Fibroblast of mammary gland (primary cell): ENCODE measurements around the gene LONP2.

Experiments used
- DNase-seq: peaks from one replicate; pipeline ENCODE4 v3.0.0-alpha.2; 2010; ENCODE audit warnings: low read depth
- H3K4me3 ChIP-seq: 2 replicates; pipeline ENCODE4 v1.5.1; 2011; ENCODE audit warnings: low read depth, mild to moderate bottlenecking, low read length, moderate library complexity; ENCODE audit not compliant: control insufficient read depth
- TF ChIP-seq, protein P1 (sequence below): conservative IDR thresholded peaks from 2 replicates; pipeline ENCODE4 v1.5.1; 2011; ENCODE audit warnings: low read depth, low read length, inconsistent platforms; ENCODE audit not compliant: control insufficient read depth, insufficient read depth

LONP2 gene

DNA sequence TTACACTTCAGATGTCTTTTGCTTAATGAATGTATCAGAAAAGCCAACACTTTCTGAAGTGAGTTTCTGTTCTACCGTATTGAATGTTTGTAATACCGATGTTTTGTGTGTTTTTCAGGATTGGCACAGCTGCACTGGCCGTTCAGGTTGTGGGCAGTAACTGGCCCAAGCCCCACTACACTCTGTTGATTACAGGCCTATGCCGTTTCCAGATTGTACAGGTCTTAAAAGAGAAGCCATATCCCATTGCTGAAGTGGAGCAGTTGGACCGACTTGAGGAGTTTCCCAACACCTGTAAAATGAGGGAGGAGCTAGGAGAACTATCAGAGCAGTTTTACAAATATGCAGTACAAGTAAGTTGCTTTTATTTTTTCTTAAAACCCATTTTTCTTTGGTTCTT is 7.9 kb downstream of the LONP2 start:
- TF ChIP-seq, protein P1, sequence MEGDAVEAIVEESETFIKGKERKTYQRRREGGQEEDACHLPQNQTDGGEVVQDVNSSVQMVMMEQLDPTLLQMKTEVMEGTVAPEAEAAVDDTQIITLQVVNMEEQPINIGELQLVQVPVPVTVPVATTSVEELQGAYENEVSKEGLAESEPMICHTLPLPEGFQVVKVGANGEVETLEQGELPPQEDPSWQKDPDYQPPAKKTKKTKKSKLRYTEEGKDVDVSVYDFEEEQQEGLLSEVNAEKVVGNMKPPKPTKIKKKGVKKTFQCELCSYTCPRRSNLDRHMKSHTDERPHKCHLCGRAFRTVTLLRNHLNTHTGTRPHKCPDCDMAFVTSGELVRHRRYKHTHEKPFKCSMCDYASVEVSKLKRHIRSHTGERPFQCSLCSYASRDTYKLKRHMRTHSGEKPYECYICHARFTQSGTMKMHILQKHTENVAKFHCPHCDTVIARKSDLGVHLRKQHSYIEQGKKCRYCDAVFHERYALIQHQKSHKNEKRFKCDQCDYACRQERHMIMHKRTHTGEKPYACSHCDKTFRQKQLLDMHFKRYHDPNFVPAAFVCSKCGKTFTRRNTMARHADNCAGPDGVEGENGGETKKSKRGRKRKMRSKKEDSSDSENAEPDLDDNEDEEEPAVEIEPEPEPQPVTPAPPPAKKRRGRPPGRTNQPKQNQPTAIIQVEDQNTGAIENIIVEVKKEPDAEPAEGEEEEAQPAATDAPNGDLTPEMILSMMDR = no peak
- no peak overlapping the region for H3K4me3 ChIP-seq
- DNase-seq = no peak

DNA sequence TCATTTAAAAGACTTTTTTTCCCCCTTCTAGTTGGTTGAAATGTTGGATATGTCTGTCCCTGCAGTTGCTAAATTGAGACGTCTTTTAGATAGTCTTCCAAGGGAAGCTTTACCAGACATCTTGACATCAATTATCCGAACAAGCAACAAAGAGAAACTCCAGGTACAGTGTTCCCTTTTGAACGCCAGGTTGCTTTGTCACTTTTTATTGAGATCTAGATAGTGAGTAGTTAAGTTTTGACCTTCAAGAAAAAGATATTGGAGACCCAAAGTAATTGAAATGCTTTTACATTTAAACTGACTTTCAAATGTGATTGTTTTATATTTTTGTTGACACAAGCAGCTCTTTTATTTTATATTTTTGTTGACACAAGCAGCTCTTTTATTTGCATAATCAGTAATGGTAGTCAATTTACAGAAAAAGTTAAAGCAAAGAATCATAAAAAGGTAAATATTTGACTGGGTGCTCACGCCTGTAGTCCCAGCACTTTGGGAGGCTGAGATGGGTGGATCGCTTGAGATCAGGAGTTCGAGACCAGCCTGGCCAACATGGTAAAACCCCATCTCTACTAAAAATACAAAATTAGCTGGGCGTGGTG is 12.6 kb downstream of the LONP2 start:
- DNase-seq = no peak
- TF ChIP-seq, protein P1 = no peak
- no peak overlapping the region for H3K4me3 ChIP-seq

DNA sequence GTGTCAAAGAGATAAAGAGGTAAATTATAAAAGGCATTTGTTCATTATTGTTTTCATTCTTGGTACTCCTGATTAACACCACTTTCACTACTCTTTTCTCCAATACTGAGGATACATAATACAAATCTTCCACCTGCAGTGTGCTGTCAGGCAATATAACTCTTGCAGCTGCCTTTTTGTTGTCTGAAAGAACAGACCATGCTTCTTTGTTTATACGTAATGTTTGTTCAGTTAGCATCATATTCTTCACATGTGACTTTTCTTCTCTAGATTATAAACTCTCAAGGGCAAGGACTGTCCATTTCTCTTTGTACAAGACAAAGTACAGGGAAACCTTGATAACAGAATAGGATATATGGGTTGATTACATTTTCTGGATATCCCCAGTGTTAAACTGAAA is 17.5 kb downstream of the LONP2 start:
- no peak for DNase-seq
- TF ChIP-seq, protein P1 = no peak
- H3K4me3 ChIP-seq = no peak overlapping the region

DNA sequence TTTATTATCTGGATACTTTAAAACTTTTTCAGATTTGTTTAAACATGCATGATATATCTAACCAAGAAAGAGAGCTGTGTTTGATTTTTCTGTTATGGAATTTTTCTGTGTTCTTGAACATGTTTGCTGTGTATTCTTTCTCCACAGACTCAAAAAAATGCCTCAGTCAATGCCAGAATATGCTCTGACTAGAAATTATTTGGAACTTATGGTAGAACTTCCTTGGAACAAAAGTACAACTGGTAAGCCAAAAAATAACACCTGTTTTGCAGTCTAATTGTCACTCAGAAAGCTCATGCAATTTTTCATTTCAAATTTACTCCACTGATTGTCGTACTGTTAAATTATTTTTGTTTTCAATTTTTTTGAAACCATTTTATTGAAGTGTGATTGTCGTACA is 18.5 kb downstream of the LONP2 start:
- H3K4me3 ChIP-seq = no peak overlapping the region
- TF ChIP-seq, protein P1 = no peak

DNA sequence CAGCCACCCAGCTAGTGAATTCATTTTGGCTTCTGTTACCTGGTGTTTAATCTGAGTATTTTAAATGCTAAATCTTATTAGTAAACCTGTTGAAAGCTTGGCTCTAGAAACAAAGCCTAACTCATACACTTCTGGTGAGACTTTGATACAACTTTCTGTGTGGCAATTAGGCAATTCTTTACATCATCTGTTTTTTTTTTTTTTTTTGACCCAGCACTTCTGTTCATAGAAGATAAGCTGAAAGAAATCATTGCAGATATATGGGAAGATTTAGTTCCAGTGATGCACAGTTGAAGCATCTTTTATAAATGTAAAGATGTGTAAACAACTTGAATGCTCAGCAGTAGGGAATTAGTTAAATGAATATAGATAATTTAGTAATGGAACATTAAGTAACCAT is 24.9 kb downstream of the LONP2 start:
- no peak overlapping the region for H3K4me3 ChIP-seq
- no peak for DNase-seq
- TF ChIP-seq, protein P1 = no peak

More for the DNA sequence above, 18.5 kb downstream of the LONP2 start:
- DNase-seq = no peak

DNA sequence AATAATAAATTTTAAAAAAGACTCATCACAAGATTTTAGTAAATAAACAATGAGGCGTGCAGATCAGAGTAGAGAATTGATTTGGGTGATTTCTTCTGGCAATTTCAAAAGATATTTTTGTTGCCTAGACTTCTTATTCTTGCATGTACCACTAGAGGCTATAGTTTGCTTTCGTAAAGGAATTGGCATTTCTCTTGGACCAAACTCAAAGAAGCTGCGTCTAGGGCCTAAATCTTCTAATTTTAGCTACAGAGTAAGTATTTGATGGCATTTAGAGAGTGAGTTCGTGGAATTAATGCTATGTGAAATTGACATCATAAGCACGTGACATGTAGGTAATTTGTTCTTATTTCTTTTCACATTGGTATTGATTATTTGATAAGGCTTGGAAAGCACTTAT is 27.6 kb downstream of the LONP2 start:
- no peak for DNase-seq

More for the DNA sequence above, 27.6 kb downstream of the LONP2 start:
- no peak overlapping the region for H3K4me3 ChIP-seq
- TF ChIP-seq, protein P1 = peak; percentile 7
